Epithelial cell of esophagus (primary cell): ENCODE measurements around the gene NR3C1.

Source experiments
- DNase-seq: peaks from one replicate; pipeline ENCODE4 v3.0.0; 2010; ENCODE audit warnings: low read depth
- H3K4me3 ChIP-seq: 2 replicates; pipeline ENCODE4 v1.5.1; 2011; ENCODE audit warnings: mild to moderate bottlenecking, low read length, control low read depth
- CTCF ChIP-seq: IDR thresholded peaks from 2 replicates; pipeline ENCODE4 v1.5.1; 2011; ENCODE audit warnings: low read depth, mild to moderate bottlenecking, low read length, control low read depth, inconsistent platforms; ENCODE audit not compliant: insufficient read depth; ENCODE audit errors: missing control alignments

Gene NR3C1

GRCh38 chr5:143403593-143404415, at the start of gene NR3C1:
Gene NR3C1, minus strand, starts transcription at chr5:143403686. Its CDS starts 2,847 bp downstream, at chr5:143400839.
- peak; percentile 36 for TF ChIP-seq CTCF
- peak within 1 kb of the TSS; percentile 72 for H3K4me3 ChIP-seq
- DNase-seq, result peak; percentile 81

DNA sequence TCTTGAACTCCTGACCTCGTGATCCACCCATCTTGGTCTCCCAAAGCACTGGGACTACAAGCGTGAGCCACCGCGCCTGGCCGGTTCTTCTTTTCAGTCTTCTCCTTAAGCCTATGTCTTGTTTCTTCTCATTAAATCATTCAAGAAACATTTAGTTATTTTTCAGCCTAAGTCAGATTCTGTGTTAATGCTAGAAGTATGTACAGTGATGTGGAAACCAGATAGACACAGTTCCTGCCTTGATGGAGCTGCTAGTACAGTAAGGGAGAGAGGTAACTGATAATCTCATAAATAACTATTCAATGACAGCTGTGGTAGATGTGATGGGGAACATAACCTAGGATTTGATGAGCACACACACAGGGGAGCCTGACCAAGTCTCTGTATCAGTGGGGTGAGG, 46.3 kb upstream of the NR3C1 start:
- H3K4me3 ChIP-seq, result no peak overlapping the region
- no peak for DNase-seq
- no peak for TF ChIP-seq CTCF

DNA sequence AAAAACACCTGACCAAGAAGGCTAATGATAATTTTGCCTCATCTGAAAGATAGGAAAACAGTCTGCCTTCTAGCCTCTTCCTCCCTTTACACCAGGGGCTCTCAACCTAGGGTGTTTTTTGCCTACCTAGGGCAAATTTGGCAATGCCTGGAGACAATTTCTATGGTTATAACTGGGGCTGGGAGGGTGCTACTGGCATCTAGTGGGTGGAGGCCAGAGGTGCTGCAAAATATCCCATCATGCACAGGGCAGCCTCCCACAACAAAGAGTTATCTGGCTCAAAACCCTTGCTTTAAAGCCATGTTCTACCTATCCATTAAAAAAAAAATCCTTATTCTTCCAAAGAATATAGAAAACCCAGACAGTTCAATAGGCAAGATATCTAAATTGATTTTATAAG, 45.0 kb upstream of the NR3C1 start:
- TF ChIP-seq CTCF, result no peak
- no peak for DNase-seq
- H3K4me3 ChIP-seq, result no peak overlapping the region

- DNase-seq, result no peak
- no peak for TF ChIP-seq CTCF
- H3K4me3 ChIP-seq, result no peak overlapping the region
Measured at GRCh38 chr5:143447983-143448382, 44.5 kb upstream of the NR3C1 start.

DNA sequence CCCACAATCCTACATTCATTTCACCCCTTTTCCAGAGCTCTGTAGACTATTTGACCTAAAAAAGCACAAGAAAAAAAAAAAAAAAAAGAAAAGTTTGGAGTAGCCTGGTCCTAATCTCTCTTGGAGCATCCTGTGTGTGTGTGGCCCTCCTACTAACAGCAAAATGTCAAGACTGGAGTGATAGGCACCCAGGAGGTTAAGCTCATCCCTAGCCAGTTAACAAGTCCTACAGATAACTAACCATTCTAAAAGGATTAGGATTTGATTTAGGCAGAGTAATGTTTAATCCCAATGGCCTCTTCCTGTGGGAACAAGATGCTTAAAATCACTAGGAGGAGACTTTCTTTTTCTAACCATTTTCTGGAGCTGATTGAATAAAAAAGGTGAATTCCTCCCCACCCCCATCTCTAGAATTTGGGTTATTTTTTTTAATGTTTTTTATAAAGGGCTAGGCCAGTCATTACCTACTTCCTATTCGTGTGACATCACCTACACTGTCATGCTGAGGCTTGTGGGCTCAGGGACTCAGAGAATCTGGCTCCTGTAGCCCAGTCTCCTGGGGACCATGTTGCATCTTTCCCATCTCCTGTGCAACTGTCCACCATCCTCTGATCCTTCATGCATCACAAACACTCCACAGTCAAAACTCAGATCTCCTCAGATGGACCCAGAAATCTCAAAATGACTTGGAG, 43.2 kb upstream of the NR3C1 start:
- TF ChIP-seq CTCF, result no peak
- no peak for DNase-seq
- H3K4me3 ChIP-seq, result no peak overlapping the region

- DNase-seq, result no peak
- no peak overlapping the region for H3K4me3 ChIP-seq
- no peak for TF ChIP-seq CTCF
Measured at GRCh38 chr5:143445776-143446175, 42.3 kb upstream of the NR3C1 start.

GRCh38 chr5:143443330-143443729, 39.8 kb upstream of the NR3C1 start:
- DNase-seq, result no peak
- TF ChIP-seq CTCF, result no peak

More at GRCh38 chr5:143443330-143443729, 39.8 kb upstream of the NR3C1 start:
- no peak overlapping the region for H3K4me3 ChIP-seq
